Measurements from ENCODE around the gene AGTR1. TPM values are rescaled to one million over a fixed set of nuclear protein-coding genes. Genes with fewer than 3 reads are reported as not detected.
"Not testable (repeated sequence)": the region's sequence is repeated elsewhere in the genome, so short reads cannot be mapped to it uniquely, and the experiment has no call there.

The AGTR1 gene
- total RNA-seq, 1 donor from 2014 or later = 2.1 TPM

- no peak for TF ChIP-seq CTCF (conservative IDR thresholded peaks at IDR 0.05)
- H3K36me3 Mint-ChIP-seq (ENCODE audit: low read depth) = no peaks in the 10 kb centered on the region
- H3K9me3 Mint-ChIP-seq = peaks cover 5% of the 10 kb centered on the region
- no peak for DNase-seq (ENCODE audit: low read depth, low spot score)
- peak overlapping the region; percentile 20 for H3K27ac Mint-ChIP-seq (ENCODE audit: unreplicated experiment)
- no peaks in the 10 kb centered on the region for H3K27me3 Mint-ChIP-seq (ENCODE audit: low read depth)
- H3K4me1 Mint-ChIP-seq = no peaks in the 10 kb centered on the region
- H3K4me3 Mint-ChIP-seq = no peak overlapping the region
Observed at GRCh38 chr3:148772835-148773234, 75.1 kb downstream of the AGTR1 start.

- Mint-ChIP-seq H3K27ac (ENCODE audit: unreplicated experiment) (no peak overlapping the region), H3K27me3 (ENCODE audit: low read depth) (no peaks in the 10 kb centered on the region), H3K9me3 (peaks cover 5% of the 10 kb centered on the region), H3K4me1 (no peaks in the 10 kb centered on the region), H3K36me3 (ENCODE audit: low read depth) (no peaks in the 10 kb centered on the region), H3K4me3 (no peak overlapping the region)
- no peak for TF ChIP-seq CTCF (conservative IDR thresholded peaks at IDR 0.05)
- DNase-seq (ENCODE audit: low read depth, low spot score) = no peak
Observed at GRCh38 chr3:148773805-148774204, 76.1 kb downstream of the AGTR1 start.

- DNase-seq (ENCODE audit: low read depth, low spot score) = no peak
- Mint-ChIP-seq H3K4me1 (no peaks in the 10 kb centered on the region), H3K27me3 (ENCODE audit: low read depth) (no peaks in the 10 kb centered on the region), H3K4me3 (no peak overlapping the region), H3K9me3 (peaks cover 6% of the 10 kb centered on the region), H3K27ac (ENCODE audit: unreplicated experiment) (no peak overlapping the region), H3K36me3 (ENCODE audit: low read depth) (peaks cover 5% of the 10 kb centered on the region)
- TF ChIP-seq CTCF (conservative IDR thresholded peaks at IDR 0.05) = no peak
Observed at GRCh38 chr3:148778926-148779325, 81.2 kb downstream of the AGTR1 start.

- not testable (repeated sequence) for DNase-seq (ENCODE audit: low read depth, low spot score); H3K27ac Mint-ChIP-seq (ENCODE audit: unreplicated experiment); H3K4me3 Mint-ChIP-seq; H3K27me3 Mint-ChIP-seq (ENCODE audit: low read depth)
- peaks cover 16% of the 10 kb centered on the region for H3K9me3 Mint-ChIP-seq
- H3K4me1 Mint-ChIP-seq = peaks cover 21% of the 10 kb centered on the region
- peaks cover 14% of the 10 kb centered on the region for H3K36me3 Mint-ChIP-seq (ENCODE audit: low read depth)
Observed at GRCh38 chr3:148785026-148785425, 87.3 kb downstream of the AGTR1 start.

GRCh38 chr3:148786159-148786558, 88.5 kb downstream of the AGTR1 start:
- DNase-seq (ENCODE audit: low read depth, low spot score) = not testable (repeated sequence)
- peaks cover 32% of the 10 kb centered on the region for H3K4me1 Mint-ChIP-seq

GRCh38 chr3:148789146-148789545, 91.4 kb downstream of the AGTR1 start:
- peak; percentile 17 for DNase-seq (ENCODE audit: low read depth, low spot score)
- H3K4me1 Mint-ChIP-seq = peaks cover 52% of the 10 kb centered on the region
- H3K4me3 Mint-ChIP-seq = peak overlapping the region; percentile 29
- no peaks in the 10 kb centered on the region for H3K27me3 Mint-ChIP-seq (ENCODE audit: low read depth)
- H3K27ac Mint-ChIP-seq (ENCODE audit: unreplicated experiment) = peak overlapping the region; percentile 15
- TF ChIP-seq CTCF (conservative IDR thresholded peaks at IDR 0.05) = no peak
- H3K9me3 Mint-ChIP-seq = peaks cover 10% of the 10 kb centered on the region
- peaks cover 9% of the 10 kb centered on the region for H3K36me3 Mint-ChIP-seq (ENCODE audit: low read depth)

More at GRCh38 chr3:148786159-148786558, 88.5 kb downstream of the AGTR1 start:
- H3K27ac Mint-ChIP-seq (ENCODE audit: unreplicated experiment); H3K27me3 Mint-ChIP-seq (ENCODE audit: low read depth); H3K4me3 Mint-ChIP-seq: not testable (repeated sequence)
- Mint-ChIP-seq H3K36me3 (ENCODE audit: low read depth) (peaks cover 14% of the 10 kb centered on the region), H3K9me3 (peaks cover 16% of the 10 kb centered on the region)

GRCh38 chr3:148789906-148790305, 92.2 kb downstream of the AGTR1 start:
- no peak for TF ChIP-seq CTCF (conservative IDR thresholded peaks at IDR 0.05)
- Mint-ChIP-seq H3K9me3 (peaks cover 8% of the 10 kb centered on the region), H3K36me3 (ENCODE audit: low read depth) (peaks cover 5% of the 10 kb centered on the region), H3K4me1 (peaks cover 57% of the 10 kb centered on the region), H3K27ac (ENCODE audit: unreplicated experiment) (no peak overlapping the region), H3K4me3 (peak overlapping the region; percentile 36), H3K27me3 (ENCODE audit: low read depth) (no peaks in the 10 kb centered on the region)
- DNase-seq (ENCODE audit: low read depth, low spot score) = no peak
